WTC11 (cell line): ENCODE results near the gene ZNF565. TPM values are rescaled to one million over a fixed set of nuclear protein-coding genes. Genes with fewer than 3 reads are reported as not detected.
A peak's percentile ranks its signal among the peaks of the same experiment; 100 is the strongest.

Experiments
- ATAC-seq: fragments of 200-7000 bp; cut with Tn5 transposase; 2 replicates; pipeline ENCODE4 v1.10.0; 2021; ENCODE audit warnings: mild to moderate bottlenecking, moderate library complexity
- CTCF ChIA-PET: fragments of 300-600 bp; sonication (Branson Sonifier 250); formaldehyde crosslinking; loops from one replicate; lab custom pipeline; 2021; ENCODE audit warnings: antibody characterized with exemption; lab: Charles Lee
- POLR2A ChIA-PET: fragments of 350-600 bp; sonication (Branson Sonifier 250); formaldehyde crosslinking; loops from one replicate; lab custom pipeline; 2021; ENCODE audit warnings: antibody characterized with exemption; lab: Charles Lee
- DNase-seq: peaks from one replicate; pipeline ENCODE4 v3.0.0; 2021; ENCODE audit warnings: low spot score
- H3K27ac Mint-ChIP-seq: 2 replicates; pipeline ENCODE4 v1.8.0; 2021; ENCODE audit warnings: mixed read lengths
- H3K27me3 Mint-ChIP-seq: 2 replicates; pipeline ENCODE4 v1.8.0; 2021; ENCODE audit warnings: low read depth, mild to moderate bottlenecking, moderate library complexity, mixed read lengths
- H3K36me3 Mint-ChIP-seq: 2 replicates; pipeline ENCODE4 v1.8.0; 2021; ENCODE audit warnings: mixed read lengths
- H3K4me1 Mint-ChIP-seq: 2 replicates; pipeline ENCODE4 v1.8.0; 2022; ENCODE audit warnings: mixed read lengths
- H3K4me3 Mint-ChIP-seq: 2 replicates; pipeline ENCODE4 v1.8.0; 2021; ENCODE audit warnings: mild to moderate bottlenecking, moderate library complexity, mixed read lengths
- H3K9me3 Mint-ChIP-seq: 2 replicates; pipeline ENCODE4 v1.8.0; 2021; ENCODE audit warnings: mixed read lengths
- AR ChIP-seq: fragments of 250-450 bp; sonication (Bioruptor Pico); IDR thresholded peaks from 2 replicates; pipeline ENCODE4 v1.9.0; 2021; ENCODE audit warnings: mild to moderate bottlenecking
- CREB1 ChIP-seq: sonication (generic); formaldehyde crosslinking; IDR thresholded peaks from 2 replicates; pipeline ENCODE4 v1.8.0; 2023; ENCODE audit warnings: mild to moderate bottlenecking, missing genetic modification reagents
- E2F1 ChIP-seq: sonication (generic); formaldehyde crosslinking; IDR thresholded peaks from 2 replicates; pipeline ENCODE4 v1.8.0; 2022; ENCODE audit warnings: mild to moderate bottlenecking, missing genetic modification reagents
- ETV6 ChIP-seq: sonication (generic); formaldehyde crosslinking; IDR thresholded peaks from 2 replicates; pipeline ENCODE4 v1.8.1; 2022; ENCODE audit warnings: mild to moderate bottlenecking, missing genetic modification reagents
- FOXP1 ChIP-seq: sonication (generic); formaldehyde crosslinking; IDR thresholded peaks from 2 replicates; pipeline ENCODE4 v1.8.0; 2022; ENCODE audit warnings: missing genetic modification reagents, mild to moderate bottlenecking, moderate library complexity, borderline replicate concordance
- FOXP4 ChIP-seq: sonication (generic); formaldehyde crosslinking; IDR thresholded peaks from 2 replicates; pipeline ENCODE4 v1.8.0; 2022; ENCODE audit warnings: mild to moderate bottlenecking, missing genetic modification reagents
- GRHL2 ChIP-seq: fragments of 250-450 bp; sonication (Bioruptor Pico); IDR thresholded peaks from 2 replicates; pipeline ENCODE4 v1.8.0; 2022; ENCODE audit warnings: mild to moderate bottlenecking, moderate library complexity; ENCODE audit not compliant: insufficient replicate concordance, severe bottlenecking
- JAZF1 ChIP-seq: fragments of 250-450 bp; sonication (Bioruptor Pico); IDR thresholded peaks from 2 replicates; pipeline ENCODE4 v1.9.0; 2021; ENCODE audit warnings: moderate library complexity, mild to moderate bottlenecking, inconsistent platforms
- MLX ChIP-seq: sonication (generic); formaldehyde crosslinking; IDR thresholded peaks from 2 replicates; pipeline ENCODE4 v1.8.1; 2023; ENCODE audit warnings: mild to moderate bottlenecking, missing genetic modification reagents, moderate library complexity
- MXD4 ChIP-seq: fragments of 250-450 bp; sonication (Bioruptor Pico); IDR thresholded peaks from 2 replicates; pipeline ENCODE4 v1.8.0; 2021; ENCODE audit warnings: mild to moderate bottlenecking, moderate library complexity, borderline replicate concordance
- NFYB ChIP-seq: sonication (generic); formaldehyde crosslinking; conservative IDR thresholded peaks from 2 replicates; pipeline ENCODE4 v1.8.0; 2022; ENCODE audit warnings: low read depth, missing genetic modification reagents
- NR2C2 ChIP-seq: sonication (generic); formaldehyde crosslinking; IDR thresholded peaks from 2 replicates; pipeline ENCODE4 v1.8.0; 2022; ENCODE audit warnings: mild to moderate bottlenecking, missing genetic modification reagents
- PREB ChIP-seq: sonication (generic); formaldehyde crosslinking; IDR thresholded peaks from 2 replicates; pipeline ENCODE4 v1.8.1; 2022; ENCODE audit warnings: mild to moderate bottlenecking, missing genetic modification reagents, moderate library complexity, borderline replicate concordance
- TP53 ChIP-seq: sonication (generic); formaldehyde crosslinking; IDR thresholded peaks from 2 replicates; pipeline ENCODE4 v1.8.1; 2023; ENCODE audit warnings: mild to moderate bottlenecking, missing genetic modification reagents
- ZNF121 ChIP-seq: sonication (generic); formaldehyde crosslinking; IDR thresholded peaks from 2 replicates; pipeline ENCODE4 v1.8.0; 2023; ENCODE audit warnings: missing genetic modification reagents
- ZNF416 ChIP-seq: fragments of 250-450 bp; sonication (Bioruptor Pico); IDR thresholded peaks from 2 replicates; pipeline ENCODE4 v1.9.0; 2021; ENCODE audit warnings: mild to moderate bottlenecking, inconsistent platforms
- total RNA-seq: library from RNA; stranded (reverse); gene quantifications from 3 replicates; pipeline ENCODE4 v1.2.3, GENCODE V29; 2021

Gene ZNF565
- total RNA-seq, 1 experiment from 2014 or later, result 3.0 TPM

GRCh38 chr19:36152019-36152351 is 62.5 kb downstream of the ZNF565 start (continued):
- TF ChIP-seq AR (CRISPR knock-in tag) (no peak), E2F1 (no peak), ZNF416 (CRISPR knock-in tag) (no peak)

- peak; percentile 74 for ATAC-seq
Observed at GRCh38 chr19:36151144-36152018, 63.1 kb downstream of the ZNF565 start.

GRCh38 chr19:36150586-36150985 is 63.9 kb downstream of the ZNF565 start:
- peaks cover 45% of the 10 kb centered on the region for H3K36me3 Mint-ChIP-seq
- H3K9me3 Mint-ChIP-seq, result no peaks in the 10 kb centered on the region
- ATAC-seq (no peak), DNase-seq (no peak)
- ChIA-PET CTCF (interaction anchor here (1.1 to 2.6 kb wide), 2 partner anchors 19 to 23 kb away, joined by 4 to 11 read pairs; no protein-coding TSS in a partner anchor), POLR2A (interaction anchor here (0.6 to 1.4 kb wide), 2 partner anchors 11 to 20 kb away, joined by 4 to 6 read pairs; partner anchors contain the start of gene CAPNS1)
- TF ChIP-seq MXD4 (CRISPR knock-in tag) (no peak), FOXP1 (CRISPR knock-in tag) (no peak), CREB1 (CRISPR knock-in tag) (no peak), GRHL2 (CRISPR knock-in tag) (no peak), ETV6 (no peak), NR2C2 (CRISPR knock-in tag) (no peak), NFYB (CRISPR knock-in tag) (no peak), JAZF1 (CRISPR knock-in tag) (no peak), MLX (CRISPR knock-in tag) (no peak), ZNF121 (no peak), PREB (no peak), ZNF416 (CRISPR knock-in tag) (no peak), TP53 (CRISPR knock-in tag) (no peak)
- no peaks in the 10 kb centered on the region; the same call in 1 of the 2 replicates for H3K27me3 Mint-ChIP-seq
- H3K27ac Mint-ChIP-seq, result no peak overlapping the region
- H3K4me1 Mint-ChIP-seq, result peaks cover 9% of the 10 kb centered on the region
- H3K4me3 Mint-ChIP-seq, result no peak overlapping the region

More at GRCh38 chr19:36151144-36152018, 63.1 kb downstream of the ZNF565 start:
- no peaks in the 10 kb centered on the region for H3K9me3 Mint-ChIP-seq
- H3K27me3 Mint-ChIP-seq, result no peaks in the 10 kb centered on the region; the same call in 1 of the 2 replicates
- DNase-seq, result peak; percentile 30
- peaks cover 17% of the 10 kb centered on the region for H3K4me1 Mint-ChIP-seq
- POLR2A ChIA-PET, result interaction anchor here (0.6 to 1.4 kb wide), 2 partner anchors 11 to 21 kb away, joined by 4 to 6 read pairs; partner anchors contain the start of gene CAPNS1
- CTCF ChIA-PET, result interaction anchor here (0.5 to 2.6 kb wide), 3 partner anchors 19 to 52 kb away, joined by 3 to 11 read pairs (median 4); no protein-coding TSS in a partner anchor
- peaks cover 37% of the 10 kb centered on the region for H3K36me3 Mint-ChIP-seq
- TF ChIP-seq ZNF121, result 0 out of 2 replicates have a peak, but pooled peaks have one; percentile 21
- no peak for TF ChIP-seq FOXP4 (CRISPR knock-in tag)
- TF ChIP-seq, all 79 proteins: peak for 1
- Mint-ChIP-seq H3K27ac (peak overlapping the region; percentile 49; the same call in 1 of the 2 replicates), H3K4me3 (no peak overlapping the region)
